Subcutaneous adipose tissue (tissue), 4 donors: ENCODE data around the gene SUSD1. TPM values are rescaled to one million over a fixed set of nuclear protein-coding genes. Genes with fewer than 3 reads are reported as not detected.

Experiments
- CTCF ChIP-seq: fragments of 450-650 bp; IDR thresholded peaks from one replicate; pipeline ENCODE4 v1.5.1; 2016; ENCODE audit warnings: low read depth, mild to moderate bottlenecking, control low read depth, antibody characterized with exemption, moderate library complexity
- total RNA-seq, 4 donors: library from RNA; depleted of rRNA; stranded (reverse); fragments of >200 nt; gene quantifications; one replicate each; pipeline ENCODE4 v1.1.0, GENCODE V29; 2016

The SUSD1 gene
- total RNA-seq, 4 donors from 2014 or later = 8.4 to 24.6 (median 16.3) TPM

GRCh38 chr9:112013266-112013665 lies 161.8 kb downstream of the SUSD1 start:
- no peak for TF ChIP-seq CTCF

DNA sequence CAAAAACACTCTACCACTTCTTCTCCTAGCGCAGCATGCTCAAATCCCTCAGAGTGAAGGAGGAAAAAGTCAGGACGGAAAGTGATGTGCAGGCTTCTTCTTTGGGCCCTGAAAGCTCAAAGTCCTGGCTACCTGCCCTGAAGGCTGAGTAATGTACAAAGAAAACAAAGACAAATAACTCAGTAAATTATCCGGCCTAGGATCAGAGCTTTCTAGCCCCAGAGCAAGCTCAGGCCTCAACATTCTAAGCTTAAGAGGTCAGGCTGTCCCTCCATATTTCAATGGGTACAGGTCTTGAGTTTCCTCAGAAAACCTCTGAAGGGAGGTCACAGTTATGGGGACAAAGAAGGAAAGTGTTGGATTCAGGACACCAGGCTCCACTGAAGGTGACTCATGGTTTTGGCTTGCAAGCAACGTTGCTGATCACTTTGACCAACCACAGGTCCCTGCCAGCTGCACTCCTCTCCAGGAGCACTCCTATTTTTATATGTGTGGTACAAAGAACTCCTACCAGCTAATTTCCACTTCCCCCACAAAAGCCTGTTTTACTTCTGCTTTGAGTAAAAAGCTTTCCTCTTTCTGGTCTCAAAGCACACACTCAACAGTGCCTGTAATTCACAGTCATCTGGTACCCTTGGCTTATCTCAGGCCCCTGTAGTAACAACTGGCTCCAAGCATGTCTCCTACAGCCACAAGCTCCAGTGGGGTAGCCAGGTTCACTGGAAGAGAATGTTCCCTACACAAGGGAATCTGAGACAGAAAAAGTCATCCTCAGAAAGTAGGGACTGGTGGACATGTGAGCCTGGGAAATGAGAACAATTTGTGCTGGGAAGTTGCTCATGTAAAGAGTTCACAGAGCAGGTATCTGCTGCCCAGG lies 162.8 kb downstream of the SUSD1 start:
- no peak for TF ChIP-seq CTCF

DNA sequence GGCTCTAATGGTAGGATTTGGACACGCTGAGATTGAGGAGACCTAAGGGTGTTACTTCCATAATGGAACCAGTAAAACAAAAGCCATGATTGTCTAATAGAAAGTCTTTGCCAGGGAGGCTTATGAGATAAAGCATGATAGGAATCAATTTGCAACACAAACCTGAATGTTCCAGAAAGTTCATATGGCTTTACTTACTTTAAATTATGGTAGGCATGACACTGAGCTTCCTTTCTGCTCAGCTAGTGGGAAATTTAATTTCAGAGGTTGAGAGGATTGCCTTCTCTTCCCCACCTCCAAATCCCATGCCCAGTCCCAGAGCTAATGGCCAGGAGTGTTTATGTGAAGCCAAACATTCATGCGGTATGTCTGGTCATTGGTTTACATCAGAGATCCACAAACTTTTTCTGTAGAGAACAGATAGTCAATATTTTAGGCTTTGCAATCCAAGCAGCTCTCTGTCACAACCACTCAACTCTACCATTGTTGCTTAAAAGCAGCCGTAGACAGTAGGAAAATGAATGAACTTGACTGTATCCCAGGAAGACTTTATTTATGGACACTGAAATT lies 164.0 kb downstream of the SUSD1 start:
- TF ChIP-seq CTCF = no peak

DNA sequence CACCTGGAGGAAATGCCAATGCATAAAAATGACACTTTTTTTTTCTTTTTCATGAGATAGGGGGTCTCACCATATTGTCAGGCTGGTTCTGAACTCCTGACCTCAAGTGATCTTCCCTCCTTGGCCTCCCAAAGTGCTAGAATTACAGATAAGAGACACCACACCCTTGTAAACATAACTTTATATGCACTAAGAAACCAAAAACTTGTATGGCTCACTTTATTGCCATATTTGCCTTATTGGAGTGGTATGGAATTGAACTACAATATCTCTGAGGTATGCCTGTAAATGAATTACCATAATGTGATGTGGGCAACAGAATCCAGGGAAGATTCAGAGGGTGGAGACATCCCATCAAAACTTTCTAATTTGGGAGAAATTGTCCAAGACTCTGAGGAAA lies 164.6 kb downstream of the SUSD1 start:
- no peak for TF ChIP-seq CTCF

- no peak for TF ChIP-seq CTCF
These were observed 165.4 kb downstream of the SUSD1 start for GRCh38 chr9:112009656-112010055.

DNA sequence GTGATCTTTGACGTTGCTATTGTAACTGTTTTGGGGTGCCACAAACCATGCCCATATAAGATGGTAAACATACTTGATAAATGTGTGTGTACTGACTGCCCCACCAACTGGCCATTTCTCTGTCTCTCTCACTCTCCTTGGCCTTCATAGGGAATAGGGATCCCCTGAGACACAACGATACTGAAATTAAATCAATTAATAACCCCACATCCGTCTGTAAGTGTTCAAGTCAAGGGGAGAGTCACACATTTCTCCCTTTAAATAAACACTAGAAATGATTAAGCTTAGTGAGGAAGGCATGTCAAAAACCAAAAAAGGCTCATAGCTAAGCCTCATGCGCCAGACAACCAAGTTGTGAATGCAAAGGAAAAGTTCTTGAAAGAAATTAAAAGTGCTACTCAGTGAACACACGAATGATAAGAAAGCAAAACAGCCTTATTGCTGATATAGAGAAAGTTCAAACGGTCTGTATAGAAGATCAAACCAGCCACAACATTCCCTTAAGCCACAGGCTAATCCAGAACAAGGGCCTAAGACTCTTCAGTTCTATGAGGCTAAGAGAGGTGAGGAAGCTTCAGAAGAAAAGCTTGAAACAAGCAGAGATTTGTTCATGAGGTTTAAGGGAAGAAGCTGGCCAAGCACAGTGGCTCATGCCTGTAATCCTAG lies 167.4 kb downstream of the SUSD1 start:
- TF ChIP-seq CTCF = no peak

- TF ChIP-seq CTCF = no peak
These were observed 168.6 kb downstream of the SUSD1 start for GRCh38 chr9:112006361-112007020.
